Stimulated activated naive CD4-positive, alpha-beta T cell (primary cell): ENCODE results near the gene UNC80.

Experiments used
- DNase-seq, 6 experiments: peaks; one replicate each; lab custom pipeline; 2025; lab: John Stamatoyannopoulos, UW

Gene UNC80

GRCh38 chr2:209817844-209818271 is 46.2 kb downstream of the UNC80 start:
- no peak for DNase-seq

GRCh38 chr2:209818939-209819338 is 47.3 kb downstream of the UNC80 start:
- no peak for DNase-seq

DNA sequence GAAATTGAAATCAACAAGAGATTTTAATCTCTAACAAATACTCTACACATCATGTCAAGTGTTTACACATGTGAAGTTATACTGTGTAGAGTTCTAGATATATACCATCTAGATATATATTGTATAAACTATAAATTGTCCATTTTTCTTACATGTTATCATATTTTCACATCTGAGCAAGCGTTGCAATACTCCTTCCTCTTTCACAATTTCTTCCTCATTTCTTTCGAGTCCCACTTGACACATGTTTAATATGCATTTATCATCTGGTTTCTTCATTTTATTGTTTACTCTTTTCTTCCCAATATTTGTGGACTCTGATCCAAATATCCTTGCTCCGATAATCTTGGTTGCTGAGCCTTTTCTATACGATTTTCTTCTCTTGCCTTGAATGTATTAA is 50.2 kb downstream of the UNC80 start:
- DNase-seq = no peak

- DNase-seq = no peak
Measured at GRCh38 chr2:209823484-209823883, 51.9 kb downstream of the UNC80 start.

- no peak for DNase-seq
Measured at GRCh38 chr2:209824391-209824790, 52.8 kb downstream of the UNC80 start.

GRCh38 chr2:209830722-209831465 is 59.3 kb downstream of the UNC80 start:
- no peak for DNase-seq

DNA sequence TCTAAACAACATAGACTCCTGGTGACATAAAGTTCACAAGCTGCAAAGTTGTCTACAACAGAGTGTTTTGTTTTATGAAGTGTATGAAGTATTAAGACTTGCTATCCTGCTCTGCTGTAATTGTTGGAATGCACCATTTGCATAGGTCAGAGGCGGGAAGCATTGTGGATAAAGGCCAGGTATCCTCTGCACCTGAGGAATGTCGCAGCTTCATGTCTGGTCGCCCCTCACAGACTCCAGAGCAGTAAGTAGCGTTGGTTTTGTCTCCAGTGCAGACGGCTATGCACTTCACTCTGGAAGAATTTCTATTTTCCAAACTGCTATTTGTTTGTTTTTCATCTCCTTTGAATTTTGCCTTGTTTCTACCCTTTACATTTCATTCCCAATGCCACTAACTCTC is 63.1 kb downstream of the UNC80 start:
- DNase-seq = no peak

GRCh38 chr2:209840434-209840833 is 68.8 kb downstream of the UNC80 start:
- no peak for DNase-seq

- DNase-seq = no peak
Measured at GRCh38 chr2:209845666-209846065, 74.0 kb downstream of the UNC80 start.

- no peak for DNase-seq
Measured at GRCh38 chr2:209864716-209865295, 93.2 kb downstream of the UNC80 start.

DNA sequence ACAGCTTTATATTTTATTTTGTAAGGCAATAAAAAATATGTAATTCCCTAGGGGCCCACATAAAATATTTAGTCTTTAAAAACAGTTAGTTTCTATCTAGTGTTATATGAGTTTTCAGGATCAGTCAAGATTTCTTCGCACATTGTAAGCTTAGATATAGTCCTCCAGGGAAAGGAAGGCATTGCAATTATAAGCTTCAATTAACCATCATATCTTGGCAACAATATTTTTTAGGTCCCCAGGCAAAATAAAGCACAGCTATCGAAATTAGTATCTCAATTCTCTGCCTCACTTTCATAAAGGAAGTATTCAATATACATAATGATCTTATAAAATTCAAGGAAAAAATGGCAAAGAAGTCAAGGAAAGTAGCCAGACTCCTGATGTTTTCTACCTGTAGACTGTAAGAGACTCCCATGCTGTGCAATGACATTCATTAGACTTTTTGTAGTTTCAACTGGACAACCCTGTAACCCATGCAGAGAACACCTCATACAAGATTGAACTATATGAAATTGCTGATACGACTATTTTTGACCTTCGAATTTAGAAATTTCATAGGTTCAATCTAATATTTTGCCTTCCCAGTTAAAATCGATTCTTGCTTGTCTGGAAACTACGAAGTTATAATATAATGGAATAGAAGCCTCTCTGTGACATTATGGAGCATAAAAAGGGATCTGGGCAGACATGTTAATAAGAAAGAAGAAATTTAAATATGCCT is 96.8 kb downstream of the UNC80 start:
- no peak for DNase-seq

- no peak for DNase-seq
Measured at GRCh38 chr2:209870067-209870466, 98.4 kb downstream of the UNC80 start.

DNA sequence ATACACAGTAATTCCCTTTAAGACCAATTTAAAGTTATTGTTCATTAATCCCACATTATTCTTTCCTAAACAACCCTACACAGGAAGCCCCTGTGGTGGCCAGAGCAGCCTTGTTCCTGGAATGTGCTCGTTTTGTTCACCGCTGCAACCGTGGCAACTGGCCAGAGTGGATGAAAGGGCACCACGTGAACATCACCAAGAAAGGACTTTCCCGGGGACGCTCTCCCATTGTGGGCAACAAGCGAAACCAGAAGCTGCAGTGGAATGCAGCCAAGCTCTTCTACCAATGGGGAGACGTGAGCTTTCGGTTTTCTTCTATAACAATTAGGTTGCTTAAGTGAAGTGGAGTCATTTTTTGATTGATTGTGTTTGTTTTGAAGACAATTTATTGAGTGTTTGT is 101.0 kb downstream of the UNC80 start:
- DNase-seq = no peak

DNA sequence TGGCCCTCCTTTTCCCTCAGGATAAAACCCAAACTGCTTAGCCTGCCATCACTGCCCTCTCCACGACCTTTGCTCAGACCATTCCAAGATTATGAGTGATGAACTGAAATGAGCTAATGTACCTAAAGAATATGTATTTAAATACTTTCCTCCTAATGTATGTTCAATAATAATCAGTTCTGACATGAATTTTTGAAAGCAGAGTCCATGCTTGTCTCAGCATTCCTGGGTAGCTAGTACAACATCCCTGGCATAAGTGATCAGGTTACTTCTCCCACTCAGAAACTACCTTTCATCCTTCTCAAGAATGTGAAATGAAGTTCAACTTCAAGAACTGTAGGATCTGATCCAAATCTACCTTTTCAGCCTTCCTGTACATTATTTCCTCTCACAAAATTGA is 103.6 kb downstream of the UNC80 start:
- no peak for DNase-seq

DNA sequence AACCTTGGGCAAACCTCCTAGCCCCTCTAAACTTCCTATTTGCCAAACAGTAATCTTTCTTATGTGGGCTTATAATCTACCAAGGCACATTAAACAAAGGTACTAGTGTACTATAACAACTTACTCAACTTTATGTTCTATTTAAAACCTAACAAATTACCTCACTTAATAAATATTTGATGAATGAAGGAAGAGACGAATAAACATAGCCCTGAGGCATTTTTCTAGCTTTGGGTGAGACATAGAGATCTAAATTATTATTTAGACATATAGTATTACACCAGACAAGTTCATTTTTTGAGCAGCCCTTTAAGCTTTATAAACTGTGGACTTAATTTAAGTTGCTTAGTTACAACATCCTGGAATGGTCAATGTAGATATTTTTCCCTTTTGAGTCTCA is 104.6 kb downstream of the UNC80 start:
- no peak for DNase-seq

DNA sequence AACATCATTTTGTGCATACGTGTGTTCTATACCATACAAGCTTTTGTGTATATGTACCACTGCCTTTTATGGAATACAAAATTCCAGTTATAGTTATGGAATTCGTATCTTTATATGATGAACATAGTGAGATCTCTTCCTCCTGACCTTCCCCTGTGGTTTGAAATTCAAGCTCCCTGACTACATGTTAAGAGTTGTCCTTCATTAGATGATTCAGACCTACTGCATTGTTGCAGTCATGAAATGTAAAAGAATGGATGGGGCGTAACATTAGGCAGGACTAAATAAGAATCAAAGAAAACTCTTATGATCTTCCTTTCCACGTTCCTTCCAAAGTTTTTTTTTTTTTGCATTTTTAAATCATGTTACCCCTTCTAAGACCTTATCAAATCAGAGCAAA is 107.1 kb downstream of the UNC80 start:
- DNase-seq = no peak

DNA sequence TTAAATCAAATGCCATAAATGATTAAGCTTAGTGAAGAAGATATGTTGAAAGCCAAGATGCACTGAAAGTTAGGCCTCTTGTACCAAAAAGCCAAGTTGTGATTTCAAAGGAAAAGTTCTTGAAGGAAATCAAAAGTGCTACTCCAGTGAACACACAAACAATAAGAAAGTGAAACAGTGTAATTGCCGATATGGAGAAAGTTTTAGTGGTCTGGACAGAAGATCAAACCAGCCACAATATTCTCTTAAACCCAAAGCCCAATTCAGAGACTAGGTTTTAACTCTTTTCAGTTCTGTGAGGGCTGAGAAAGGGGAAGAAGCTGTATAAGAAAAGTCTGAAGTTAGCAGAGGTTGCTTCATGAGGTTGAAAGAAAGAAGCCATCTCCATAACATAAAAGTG is 129.0 kb downstream of the UNC80 start:
- no peak for DNase-seq

DNA sequence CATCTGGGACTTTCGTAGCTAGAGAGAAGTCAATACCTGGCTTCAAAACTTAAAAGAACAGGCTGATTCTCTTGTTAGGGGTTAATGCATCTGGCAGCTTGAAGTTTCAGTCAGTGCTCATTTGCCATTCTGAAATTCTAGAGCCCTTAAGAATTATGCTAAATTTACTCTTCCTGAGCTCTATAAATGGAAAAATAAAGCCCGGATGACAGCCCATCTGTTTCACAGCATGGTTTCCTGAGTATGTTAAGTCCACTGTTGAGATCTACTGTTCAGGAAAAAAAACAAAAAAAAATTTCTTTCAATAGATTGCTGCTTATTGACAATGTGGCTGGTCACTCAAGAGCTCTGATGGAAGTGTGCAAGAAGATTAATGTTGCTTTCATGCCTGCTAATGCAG is 129.5 kb downstream of the UNC80 start:
- no peak for DNase-seq

DNA sequence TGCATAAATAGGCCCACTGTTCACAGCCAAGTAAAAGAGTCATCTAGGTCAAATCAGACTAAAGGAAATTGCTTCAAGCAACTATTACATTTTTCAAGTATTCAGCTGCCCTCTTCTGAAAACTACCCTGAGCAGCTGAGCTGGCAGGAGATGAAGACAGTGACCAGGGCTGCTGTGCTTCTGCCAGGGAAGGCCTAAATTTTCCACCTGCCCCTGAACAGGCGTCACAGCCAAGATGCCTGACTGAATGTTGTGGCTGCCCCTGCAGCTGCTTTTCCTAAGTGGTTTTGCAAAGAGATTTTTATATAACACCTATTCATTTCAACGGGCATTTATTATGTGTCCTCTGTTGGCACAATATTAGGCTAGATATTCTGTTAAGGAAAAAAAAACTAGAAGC is 134.1 kb downstream of the UNC80 start:
- no peak for DNase-seq

GRCh38 chr2:209907746-209908145 is 136.1 kb downstream of the UNC80 start:
- DNase-seq = no peak

- no peak for DNase-seq
Measured at GRCh38 chr2:209908511-209908910, 136.9 kb downstream of the UNC80 start.

DNA sequence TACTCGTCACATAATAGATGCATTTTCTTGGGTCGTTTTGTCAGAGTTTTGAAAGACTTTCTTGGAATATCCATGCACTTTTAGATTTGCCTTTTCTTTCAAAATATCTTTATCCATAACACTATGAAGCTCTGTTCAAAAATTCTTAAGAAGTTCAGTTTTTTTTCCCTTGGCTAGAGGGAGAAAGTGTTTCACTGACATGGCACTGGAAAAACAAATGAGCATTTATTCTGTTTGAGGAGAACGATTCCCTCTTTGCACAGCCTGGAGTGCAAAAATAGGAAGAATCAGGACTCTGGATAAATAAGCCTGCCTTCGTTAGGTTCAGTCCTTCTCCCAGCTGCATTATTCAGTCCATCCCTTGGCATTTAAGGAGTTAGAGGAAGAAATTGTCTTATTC is 139.9 kb downstream of the UNC80 start:
- DNase-seq = no peak

- DNase-seq = no peak
Measured at GRCh38 chr2:209913786-209914345, 142.2 kb downstream of the UNC80 start.
